G401.6 (cell line): ENCODE data around the gene TLR8.
"Not testable (repeated sequence)": the region's sequence is repeated elsewhere in the genome, so short reads cannot be mapped to it uniquely, and the experiment has no call there.

Experiments used
- FAIRE-seq: peaks from 2 replicates; lab custom pipeline; 2012; peaks lifted over from hg19 to GRCh38; lab: Jason Lieb, UNC

TLR8 gene

GRCh38 chrX:12946838-12947544, 40.6 kb downstream of the TLR8 start:
- no peak for FAIRE-seq

- no peak for FAIRE-seq
These were observed 41.3 kb downstream of the TLR8 start for GRCh38 chrX:12947545-12948235.

- FAIRE-seq = no peak
These were observed 42.1 kb downstream of the TLR8 start for GRCh38 chrX:12948495-12948894.

GRCh38 chrX:12949205-12949926, 42.9 kb downstream of the TLR8 start:
- no peak for FAIRE-seq

GRCh38 chrX:12949927-12950656, 43.7 kb downstream of the TLR8 start:
- FAIRE-seq = no peak

- no peak for FAIRE-seq
These were observed 44.6 kb downstream of the TLR8 start for GRCh38 chrX:12950851-12951594.

- no peak for FAIRE-seq
These were observed 45.2 kb downstream of the TLR8 start for GRCh38 chrX:12951595-12951975.

GRCh38 chrX:12953420-12953819, 47.0 kb downstream of the TLR8 start:
- FAIRE-seq = no peak

GRCh38 chrX:12954376-12954775, 48.0 kb downstream of the TLR8 start:
- no peak for FAIRE-seq

GRCh38 chrX:12954981-12955380, 48.6 kb downstream of the TLR8 start:
- no peak for FAIRE-seq

- FAIRE-seq = no peak
These were observed 49.7 kb downstream of the TLR8 start for GRCh38 chrX:12955882-12956703.

GRCh38 chrX:12956704-12957534, 50.5 kb downstream of the TLR8 start:
- no peak for FAIRE-seq

- no peak for FAIRE-seq
These were observed 51.6 kb downstream of the TLR8 start for GRCh38 chrX:12958059-12958458.

GRCh38 chrX:12958461-12958860, 52.0 kb downstream of the TLR8 start:
- FAIRE-seq = no peak

- no peak for FAIRE-seq
These were observed 54.8 kb downstream of the TLR8 start for GRCh38 chrX:12961196-12961718.

GRCh38 chrX:12962041-12962504, 55.7 kb downstream of the TLR8 start:
- FAIRE-seq = no peak

- not testable (repeated sequence) for FAIRE-seq
These were observed 56.9 kb downstream of the TLR8 start for GRCh38 chrX:12963210-12963850.

- no peak for FAIRE-seq
These were observed 58.9 kb downstream of the TLR8 start for GRCh38 chrX:12965131-12965940.
